ENCODE measurements around the gene WNK1.

The WNK1 gene

GRCh38 chr12:867905-868304, 115.5 kb downstream of the WNK1 start:
- no peak for DNase-seq

- no peak for DNase-seq
Measured at GRCh38 chr12:868722-869121, 116.3 kb downstream of the WNK1 start.

- DNase-seq: no peak
Measured at GRCh38 chr12:870378-870777, 118.0 kb downstream of the WNK1 start.

GRCh38 chr12:873954-874353, 121.6 kb downstream of the WNK1 start:
- DNase-seq: no peak

GRCh38 chr12:879641-880040, 127.3 kb downstream of the WNK1 start:
- DNase-seq: no peak

GRCh38 chr12:880656-881055, 128.3 kb downstream of the WNK1 start:
- DNase-seq: no peak

- DNase-seq: no peak
Measured at GRCh38 chr12:884746-885414, 132.5 kb downstream of the WNK1 start.

GRCh38 chr12:885701-886100, 133.3 kb downstream of the WNK1 start:
- no peak for DNase-seq

GRCh38 chr12:886206-886605, 133.8 kb downstream of the WNK1 start:
- DNase-seq: no peak

- no peak for DNase-seq
Measured at GRCh38 chr12:894226-894625, 141.8 kb downstream of the WNK1 start.

- no peak for DNase-seq
Measured at GRCh38 chr12:896031-896430, 143.7 kb downstream of the WNK1 start.

- DNase-seq: no peak
Measured at GRCh38 chr12:897386-897785, 145.0 kb downstream of the WNK1 start.

GRCh38 chr12:902581-902980, 150.2 kb downstream of the WNK1 start:
- no peak for DNase-seq

GRCh38 chr12:903055-903454, 150.7 kb downstream of the WNK1 start:
- DNase-seq: no peak

- DNase-seq: no peak
Measured at GRCh38 chr12:904010-904414, 151.6 kb downstream of the WNK1 start.

GRCh38 chr12:905261-906031, 153.1 kb downstream of the WNK1 start:
- no peak for DNase-seq

- no peak for DNase-seq
Measured at GRCh38 chr12:906062-906585, 153.7 kb downstream of the WNK1 start.

GRCh38 chr12:907413-908185, 155.2 kb downstream of the WNK1 start:
- DNase-seq: no peak

- DNase-seq: no peak
Measured at GRCh38 chr12:909861-910260, 157.5 kb downstream of the WNK1 start.

- DNase-seq: no peak
Measured at GRCh38 chr12:910416-910815, 158.0 kb downstream of the WNK1 start.

- no peak for DNase-seq
Measured at GRCh38 chr12:911191-911826, 158.9 kb downstream of the WNK1 start.

GRCh38 chr12:912466-913235, 160.3 kb downstream of the WNK1 start:
- no peak for DNase-seq

All from NCI-H1048 (cell line).